ENCODE results near the gene ARSJ. TPM values are rescaled to one million over a fixed set of nuclear protein-coding genes. Genes with fewer than 3 reads are reported as not detected.
A peak's percentile ranks its signal among the peaks of the same experiment; 100 is the strongest.

ARSJ gene
- total and polyA plus RNA-seq, 8 donors, result 0.80 to 5.7 (median 2.3) TPM

DNA sequence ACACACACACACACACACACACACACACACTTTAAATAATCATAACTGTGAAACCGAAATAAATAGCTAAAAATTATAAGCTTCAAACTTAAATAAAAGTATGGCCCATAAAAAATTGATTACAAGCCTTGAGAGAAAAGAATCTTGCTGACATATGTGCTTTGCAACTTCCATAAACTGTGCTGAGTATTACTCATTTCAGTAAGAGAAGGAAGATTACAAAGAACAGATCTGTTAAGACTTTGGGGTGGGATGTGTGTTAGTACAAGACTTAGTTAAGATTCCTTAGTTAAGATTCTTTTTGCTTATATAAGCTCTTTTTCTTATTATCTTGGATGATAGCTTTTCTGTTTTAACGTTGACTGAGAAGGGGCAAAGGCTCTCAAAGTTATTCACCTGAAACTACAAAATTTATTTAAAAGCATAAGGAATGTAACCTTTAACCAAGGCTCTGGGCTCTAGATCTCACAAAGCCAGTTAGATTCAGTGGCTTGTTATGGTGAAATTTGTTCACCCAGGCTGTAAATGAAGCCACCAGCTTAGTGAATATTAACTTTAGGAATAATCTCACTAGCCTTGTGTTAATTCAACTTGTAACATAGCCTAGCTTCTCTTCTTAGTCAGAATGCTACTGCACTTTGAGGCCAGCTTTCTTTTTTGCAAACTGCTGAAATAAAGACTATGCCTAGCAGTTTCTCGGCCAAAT, 58.2 kb downstream of the ARSJ start:
- Histone ChIP-seq H3K4me1 (no peaks in the 10 kb centered on the region), H3K4me3 (no peak overlapping the region), H3K36me3 (no peaks in the 10 kb centered on the region), H3K27ac (no peak overlapping the region), H3K9me3 (no peaks in the 10 kb centered on the region), H3K27me3 (no peaks in the 10 kb centered on the region)
- no peak for FAIRE-seq
- TF ChIP-seq CTCF (IDR thresholded peaks at IDR 0.05), result no peak
- 60 to 65% methylated on average over 3 of the region's 3 CpGs for WGBS, 2 donors
- no peak for DNase-seq
- intact Hi-C loops (cut with DNase I), result no loop called here
- peak in 1 of 4 donors; percentile 40 for ATAC-seq

DNA sequence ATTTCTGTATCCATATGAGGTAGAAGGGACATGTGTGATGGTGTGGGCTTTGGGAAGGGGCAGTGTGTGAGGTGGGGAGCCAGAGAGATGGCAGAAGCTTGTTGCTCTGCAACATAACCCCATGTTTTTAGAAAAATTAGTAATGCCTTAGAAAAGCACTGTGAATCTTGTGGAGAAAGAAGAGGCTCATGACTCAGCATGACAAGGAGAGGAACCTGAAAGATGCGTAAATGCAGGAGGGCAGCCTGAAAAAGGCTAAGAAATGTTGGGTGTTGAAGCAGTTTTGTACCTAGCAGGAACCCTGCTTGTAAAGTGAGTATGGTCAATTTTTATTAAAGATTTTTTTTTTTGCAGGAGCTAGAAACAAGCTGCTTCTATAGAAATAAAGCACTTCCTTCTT, 59.8 kb downstream of the ARSJ start:
- H3K27ac ChIP-seq, result no peak overlapping the region

DNA sequence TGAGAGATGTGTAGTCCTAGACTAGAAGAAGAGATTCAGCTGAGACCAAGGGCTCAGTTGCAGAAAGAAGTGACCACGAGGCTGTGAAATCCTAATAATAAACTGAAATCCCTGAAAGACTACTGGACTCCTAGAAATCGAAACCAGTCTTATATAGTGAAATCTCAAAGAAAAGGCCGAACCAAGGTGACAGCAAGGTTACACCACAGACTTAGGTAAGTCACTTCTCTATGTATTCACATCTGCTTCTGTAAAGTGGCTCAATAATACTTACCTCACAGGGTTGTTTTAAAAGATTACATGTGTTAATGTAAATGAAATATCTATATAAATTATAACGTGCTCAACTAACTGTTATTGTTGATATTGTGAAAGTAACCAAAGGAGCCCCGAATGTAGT, 60.3 kb downstream of the ARSJ start:
- TF ChIP-seq CTCF (IDR thresholded peaks at IDR 0.05), result no peak
- WGBS, 2 donors, result 41 to 48% methylated on average over 5 of the region's 5 CpGs
- Histone ChIP-seq H3K4me3 (no peak overlapping the region), H3K36me3 (no peaks in the 10 kb centered on the region), H3K9me3 (no peaks in the 10 kb centered on the region), H3K4me1 (no peaks in the 10 kb centered on the region), H3K27ac (no peak overlapping the region), H3K27me3 (no peaks in the 10 kb centered on the region)
- DNase-seq (no peak), FAIRE-seq (no peak), ATAC-seq (no peak)
- intact Hi-C loops (cut with DNase I), result no loop called here

More for the DNA sequence above, 59.8 kb downstream of the ARSJ start:
- Histone ChIP-seq H3K4me1 (no peaks in the 10 kb centered on the region), H3K27me3 (no peaks in the 10 kb centered on the region), H3K36me3 (no peaks in the 10 kb centered on the region), H3K4me3 (no peak overlapping the region), H3K9me3 (no peaks in the 10 kb centered on the region)
- WGBS, 2 donors, result 93 to 99% methylated on average over 1 of the region's 1 CpG
- intact Hi-C loops (cut with DNase I), result no loop called here
- no peak for DNase-seq
- no peak for ATAC-seq
- no peak for TF ChIP-seq CTCF (IDR thresholded peaks at IDR 0.05)
- FAIRE-seq, result no peak

GRCh38 chr4:113908829-113909228, 70.6 kb downstream of the ARSJ start:
- intact Hi-C loops (cut with DNase I), result no loop called here

More at GRCh38 chr4:113908829-113909228, 70.6 kb downstream of the ARSJ start:
- no peaks in the 10 kb centered on the region for H3K4me1 ChIP-seq
- FAIRE-seq (no peak), DNase-seq (no peak), ATAC-seq (no peak)
- no peak overlapping the region for H3K4me3 ChIP-seq
- TF ChIP-seq CTCF (IDR thresholded peaks at IDR 0.05), result no peak
- no peaks in the 10 kb centered on the region for H3K9me3 ChIP-seq
- H3K27me3 ChIP-seq, result no peaks in the 10 kb centered on the region
- no peak overlapping the region for H3K27ac ChIP-seq
- H3K36me3 ChIP-seq, result no peaks in the 10 kb centered on the region
